HuH-7 (cell line): ENCODE measurements around the gene TMEM52.
A peak's percentile ranks its signal among the peaks of the same experiment; 100 is the strongest.

Experiments
- DNase-seq: peaks from one replicate; pipeline ENCODE4 v3.0.0; 2011; ENCODE audit warnings: low spot score

Gene TMEM52

GRCh38 chr1:1926886-1927660 is 8.0 kb upstream of the TMEM52 start:
- DNase-seq = no peak

GRCh38 chr1:1926346-1926811 is 7.3 kb upstream of the TMEM52 start:
- no peak for DNase-seq

GRCh38 chr1:1925437-1926345 is 6.6 kb upstream of the TMEM52 start:
- no peak for DNase-seq

GRCh38 chr1:1924849-1925248 is 5.8 kb upstream of the TMEM52 start:
- DNase-seq = no peak

GRCh38 chr1:1924386-1924785 is 5.3 kb upstream of the TMEM52 start:
- no peak for DNase-seq

- DNase-seq = peak; percentile 91
Observed at GRCh38 chr1:1922956-1923833, 4.1 kb upstream of the TMEM52 start.

GRCh38 chr1:1922702-1922955 is 3.5 kb upstream of the TMEM52 start:
- no peak for DNase-seq

GRCh38 chr1:1921901-1922701 is 3.0 kb upstream of the TMEM52 start:
- no peak for DNase-seq

GRCh38 chr1:1921459-1921862 is 2.4 kb upstream of the TMEM52 start:
- no peak for DNase-seq

GRCh38 chr1:1920608-1921458 is 1.8 kb upstream of the TMEM52 start:
- no peak for DNase-seq

- no peak for DNase-seq
Observed at GRCh38 chr1:1920057-1920607, 1.1 kb upstream of the TMEM52 start.

GRCh38 chr1:1919304-1920056 is 401 bp upstream of the TMEM52 start:
- peak; percentile 100 for DNase-seq

GRCh38 chr1:1917995-1918900 is 831 bp downstream of the TMEM52 start:
- DNase-seq = no peak

GRCh38 chr1:1917304-1917976 is 1.6 kb downstream of the TMEM52 start:
- no peak for DNase-seq

- DNase-seq = no peak
Observed at GRCh38 chr1:1916851-1917251, 2.2 kb downstream of the TMEM52 start.

GRCh38 chr1:1915911-1916840 is 2.9 kb downstream of the TMEM52 start:
- no peak for DNase-seq
